OCI-LY7 (cell line): ENCODE measurements around the gene IVNS1ABP.

Source experiments
- CTCF ChIP-seq: fragments of 200-600 bp; sonication (generic); conservative IDR thresholded peaks from 2 replicates; pipeline ENCODE4 v1.5.1; 2014; ENCODE audit warnings: mild to moderate bottlenecking, antibody characterized with exemption, low read length, moderate library complexity, mixed read lengths
- EZH2phosphoT487 ChIP-seq: fragments of 200-600 bp; sonication (generic); IDR thresholded peaks from 2 replicates; pipeline ENCODE4 v1.6.1; 2018; ENCODE audit warnings: low read depth, borderline replicate concordance, mild to moderate bottlenecking, mixed run types, antibody characterized with exemption, low read length, moderate library complexity, mixed read lengths

DNA sequence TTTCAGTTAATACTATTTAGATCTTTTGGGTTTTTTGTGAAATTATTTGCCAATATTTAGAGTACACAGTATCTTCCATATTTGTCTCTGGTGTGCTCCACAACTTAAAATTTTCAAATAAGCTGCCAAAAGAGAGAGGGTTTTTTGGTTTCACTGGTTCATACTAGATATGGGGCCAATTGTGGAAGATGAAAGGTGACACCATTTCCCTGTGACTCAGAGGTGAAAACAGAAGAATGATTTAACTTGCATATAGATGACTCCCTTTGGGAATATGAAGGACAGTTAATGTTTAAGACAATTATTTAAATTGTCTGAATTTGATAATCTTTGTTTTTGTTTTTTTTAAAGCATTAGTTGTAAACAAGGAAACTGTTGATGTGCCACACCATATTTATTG is 37.5 kb downstream of the IVNS1ABP start:
- TF ChIP-seq CTCF (no peak), EZH2phosphoT487 (no peak)
